Dermis blood vessel endothelial cell (primary cell): ENCODE measurements around the gene TFAM. TPM values are rescaled to one million over a fixed set of nuclear protein-coding genes. Genes with fewer than 3 reads are reported as not detected.
A peak's percentile ranks its signal among the peaks of the same experiment; 100 is the strongest.
"Not testable (repeated sequence)": the region's sequence is repeated elsewhere in the genome, so short reads cannot be mapped to it uniquely, and the experiment has no call there.

ENCODE experiments used
- DNase-seq: peaks from one replicate; pipeline ENCODE4 v3.0.0; 2010
- total RNA-seq: library from RNA; depleted of rRNA; stranded (reverse); fragments of >200 nt; gene quantifications from 2 replicates; pipeline ENCODE4 v1.2.3, GENCODE V29; 2014

TFAM gene
- total RNA-seq, 1 donor from 2014 or later: 39.0 TPM

GRCh38 chr10:58373442-58373827, 11.8 kb upstream of the TFAM start:
- DNase-seq: no peak

- no peak for DNase-seq
These were observed 2.7 kb upstream of the TFAM start for GRCh38 chr10:58382489-58382995.

GRCh38 chr10:58384095-58384494, 1.1 kb upstream of the TFAM start:
- DNase-seq: no peak

- DNase-seq: no peak
These were observed 639 bp upstream of the TFAM start for GRCh38 chr10:58384544-58384998.

GRCh38 chr10:58385784-58386112, 538 bp downstream of the TFAM start:
- DNase-seq: peak; percentile 49

GRCh38 chr10:58389024-58389423, 3.8 kb downstream of the TFAM start:
- no peak for DNase-seq

GRCh38 chr10:58393317-58393716, 8.1 kb downstream of the TFAM start:
- DNase-seq: peak; percentile 13

- DNase-seq: no peak
These were observed 9.3 kb downstream of the TFAM start for GRCh38 chr10:58394471-58394870.

- no peak for DNase-seq
These were observed 10.8 kb downstream of the TFAM start for GRCh38 chr10:58396057-58396456.

GRCh38 chr10:58397830-58398229, 12.6 kb downstream of the TFAM start:
- no peak for DNase-seq

GRCh38 chr10:58399410-58399809, 14.2 kb downstream of the TFAM start:
- DNase-seq: no peak

GRCh38 chr10:58400609-58401008, 15.4 kb downstream of the TFAM start:
- DNase-seq: no peak

- DNase-seq: no peak
These were observed 18.8 kb downstream of the TFAM start for GRCh38 chr10:58404001-58404400.

GRCh38 chr10:58409956-58410610, 24.9 kb downstream of the TFAM start:
- no peak for DNase-seq

GRCh38 chr10:58412502-58412961, 27.3 kb downstream of the TFAM start:
- no peak for DNase-seq

GRCh38 chr10:58414270-58415041, 29.2 kb downstream of the TFAM start:
- DNase-seq: peak; percentile 8

GRCh38 chr10:58415757-58416156, 30.5 kb downstream of the TFAM start:
- DNase-seq: no peak

GRCh38 chr10:58417902-58418301, 32.7 kb downstream of the TFAM start:
- DNase-seq: not testable (repeated sequence)

- no peak for DNase-seq
These were observed 39.0 kb downstream of the TFAM start for GRCh38 chr10:58424176-58424575.

GRCh38 chr10:58428436-58428835, 43.2 kb downstream of the TFAM start:
- not testable (repeated sequence) for DNase-seq

GRCh38 chr10:58431903-58432302, 46.7 kb downstream of the TFAM start:
- no peak for DNase-seq

- DNase-seq: no peak
These were observed 47.9 kb downstream of the TFAM start for GRCh38 chr10:58433066-58433465.

GRCh38 chr10:58433571-58433970, 48.4 kb downstream of the TFAM start:
- DNase-seq: no peak
